ENCODE measurements around the gene SPATS1. TPM values are rescaled to one million over a fixed set of nuclear protein-coding genes. Genes with fewer than 3 reads are reported as not detected.

Gene SPATS1
- total RNA-seq, 1 donor from 2014 or later: not detected

DNA sequence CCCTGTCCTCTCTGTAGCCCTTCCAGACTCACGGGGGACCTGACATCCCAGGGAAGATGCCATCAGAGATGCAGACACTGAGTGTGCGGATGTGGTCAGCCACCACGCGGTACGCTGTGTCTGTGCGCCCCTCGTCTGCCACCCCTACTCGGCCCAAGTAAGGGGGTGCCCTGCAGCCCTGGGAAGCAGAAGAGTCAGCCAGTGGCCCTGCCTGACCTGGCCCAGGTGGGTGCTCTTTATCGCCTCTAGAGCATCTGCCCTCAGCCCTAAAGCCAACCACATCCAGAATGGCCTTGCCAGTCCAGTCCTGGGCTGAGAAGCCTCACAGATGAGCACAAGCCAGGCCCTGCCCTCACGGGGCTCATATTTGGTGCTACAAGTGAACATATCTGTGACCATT, 35.2 kb upstream of the SPATS1 start:
- no peak for DNase-seq (ENCODE audit: low spot score)
- peaks cover 7% of the 10 kb centered on the region for H3K4me1 Mint-ChIP-seq (ENCODE audit: low read depth)
- H3K4me3 Mint-ChIP-seq (ENCODE audit: unreplicated experiment): no peak overlapping the region
- H3K9me3 Mint-ChIP-seq (ENCODE audit: low read depth): no peaks in the 10 kb centered on the region
- TF ChIP-seq, protein P1, sequence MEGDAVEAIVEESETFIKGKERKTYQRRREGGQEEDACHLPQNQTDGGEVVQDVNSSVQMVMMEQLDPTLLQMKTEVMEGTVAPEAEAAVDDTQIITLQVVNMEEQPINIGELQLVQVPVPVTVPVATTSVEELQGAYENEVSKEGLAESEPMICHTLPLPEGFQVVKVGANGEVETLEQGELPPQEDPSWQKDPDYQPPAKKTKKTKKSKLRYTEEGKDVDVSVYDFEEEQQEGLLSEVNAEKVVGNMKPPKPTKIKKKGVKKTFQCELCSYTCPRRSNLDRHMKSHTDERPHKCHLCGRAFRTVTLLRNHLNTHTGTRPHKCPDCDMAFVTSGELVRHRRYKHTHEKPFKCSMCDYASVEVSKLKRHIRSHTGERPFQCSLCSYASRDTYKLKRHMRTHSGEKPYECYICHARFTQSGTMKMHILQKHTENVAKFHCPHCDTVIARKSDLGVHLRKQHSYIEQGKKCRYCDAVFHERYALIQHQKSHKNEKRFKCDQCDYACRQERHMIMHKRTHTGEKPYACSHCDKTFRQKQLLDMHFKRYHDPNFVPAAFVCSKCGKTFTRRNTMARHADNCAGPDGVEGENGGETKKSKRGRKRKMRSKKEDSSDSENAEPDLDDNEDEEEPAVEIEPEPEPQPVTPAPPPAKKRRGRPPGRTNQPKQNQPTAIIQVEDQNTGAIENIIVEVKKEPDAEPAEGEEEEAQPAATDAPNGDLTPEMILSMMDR (IDR thresholded peaks at IDR 0.05): no peak
- H3K27ac Mint-ChIP-seq (ENCODE audit: unreplicated experiment): no peak overlapping the region
- H3K27me3 Mint-ChIP-seq (ENCODE audit: low read depth): no peaks in the 10 kb centered on the region
- H3K36me3 Mint-ChIP-seq (ENCODE audit: low read depth): peaks cover 30% of the 10 kb centered on the region

DNA sequence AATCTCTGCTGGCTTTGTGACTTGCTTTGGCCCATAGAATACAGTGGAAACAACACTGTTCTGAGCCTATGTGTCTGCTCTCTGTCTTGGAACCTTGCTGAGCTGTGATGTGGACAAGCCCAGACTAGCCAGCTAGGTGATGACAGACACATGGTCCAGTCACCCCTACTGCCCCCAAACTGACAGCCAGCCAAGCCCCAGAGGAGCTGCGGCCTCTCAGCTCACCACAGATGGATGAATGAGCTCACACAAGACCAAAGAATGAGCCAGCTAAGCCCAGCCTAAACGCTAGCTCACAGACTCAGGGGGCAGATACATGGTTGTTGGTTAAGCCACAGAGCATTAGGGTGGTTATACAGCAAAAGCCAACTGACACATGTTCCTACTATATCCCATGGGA, 33.4 kb upstream of the SPATS1 start:
- H3K9me3 Mint-ChIP-seq (ENCODE audit: low read depth): no peaks in the 10 kb centered on the region
- DNase-seq (ENCODE audit: low spot score): no peak
- no peak overlapping the region for H3K4me3 Mint-ChIP-seq (ENCODE audit: unreplicated experiment)
- H3K27me3 Mint-ChIP-seq (ENCODE audit: low read depth): no peaks in the 10 kb centered on the region
- peaks cover 23% of the 10 kb centered on the region for H3K36me3 Mint-ChIP-seq (ENCODE audit: low read depth)
- H3K27ac Mint-ChIP-seq (ENCODE audit: unreplicated experiment): no peak overlapping the region
- TF ChIP-seq, protein P1 (IDR thresholded peaks at IDR 0.05): no peak
- H3K4me1 Mint-ChIP-seq (ENCODE audit: low read depth): peaks cover 16% of the 10 kb centered on the region

DNA sequence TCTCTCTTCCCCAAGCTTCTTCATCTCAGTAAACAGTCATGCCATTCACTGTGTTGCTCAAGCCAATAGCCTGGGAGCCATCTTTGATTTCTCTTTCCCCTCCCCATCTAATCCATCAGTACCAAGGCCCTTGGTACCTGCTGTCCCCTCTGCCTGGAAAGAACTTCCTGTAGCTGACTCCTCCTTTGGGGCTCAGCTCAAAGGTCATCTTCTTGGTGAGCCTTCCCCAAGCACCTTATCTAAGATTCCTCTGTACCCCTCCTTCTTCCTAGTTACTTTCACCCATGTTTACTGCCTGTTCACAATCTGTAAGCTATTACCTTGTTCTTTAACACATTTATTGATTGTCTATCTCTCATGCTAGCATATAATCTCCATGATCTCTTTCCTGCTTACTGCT, 32.8 kb upstream of the SPATS1 start:
- Mint-ChIP-seq H3K4me1 (ENCODE audit: low read depth) (peaks cover 16% of the 10 kb centered on the region), H3K27ac (ENCODE audit: unreplicated experiment) (no peak overlapping the region)

DNA sequence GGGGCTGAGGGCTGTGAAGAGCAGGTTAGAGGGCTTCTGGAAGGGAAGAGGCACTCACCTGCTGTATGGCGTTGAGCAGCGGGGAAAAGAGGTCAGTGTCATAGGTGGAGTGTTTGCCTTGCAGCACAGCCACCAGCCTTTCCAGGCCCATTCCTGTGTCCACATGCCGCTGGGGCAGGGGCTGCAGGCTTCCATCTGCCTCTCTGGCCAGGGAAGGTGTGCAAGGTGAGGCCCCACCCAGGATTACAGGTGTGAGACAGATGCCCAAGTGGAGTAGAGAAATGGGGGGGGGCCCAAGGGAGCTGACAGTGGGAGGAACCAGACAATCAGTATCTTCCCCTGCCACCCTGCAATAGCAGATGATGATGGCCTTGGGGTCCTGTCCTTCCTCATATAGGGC, 32.2 kb upstream of the SPATS1 start:
- no peak overlapping the region for H3K4me3 Mint-ChIP-seq (ENCODE audit: unreplicated experiment)
- H3K9me3 Mint-ChIP-seq (ENCODE audit: low read depth): no peaks in the 10 kb centered on the region
- TF ChIP-seq, protein P1 (IDR thresholded peaks at IDR 0.05): no peak
- DNase-seq (ENCODE audit: low spot score): no peak
- peaks cover 16% of the 10 kb centered on the region for H3K4me1 Mint-ChIP-seq (ENCODE audit: low read depth)
- H3K27ac Mint-ChIP-seq (ENCODE audit: unreplicated experiment): no peak overlapping the region
- H3K27me3 Mint-ChIP-seq (ENCODE audit: low read depth): peaks cover 2% of the 10 kb centered on the region
- H3K36me3 Mint-ChIP-seq (ENCODE audit: low read depth): peaks cover 23% of the 10 kb centered on the region

More for the DNA sequence above, 32.8 kb upstream of the SPATS1 start:
- TF ChIP-seq, protein P1 (IDR thresholded peaks at IDR 0.05): no peak
- Mint-ChIP-seq H3K9me3 (ENCODE audit: low read depth) (no peaks in the 10 kb centered on the region), H3K4me3 (ENCODE audit: unreplicated experiment) (no peak overlapping the region), H3K36me3 (ENCODE audit: low read depth) (peaks cover 23% of the 10 kb centered on the region), H3K27me3 (ENCODE audit: low read depth) (no peaks in the 10 kb centered on the region)
- DNase-seq (ENCODE audit: low spot score): no peak

DNA sequence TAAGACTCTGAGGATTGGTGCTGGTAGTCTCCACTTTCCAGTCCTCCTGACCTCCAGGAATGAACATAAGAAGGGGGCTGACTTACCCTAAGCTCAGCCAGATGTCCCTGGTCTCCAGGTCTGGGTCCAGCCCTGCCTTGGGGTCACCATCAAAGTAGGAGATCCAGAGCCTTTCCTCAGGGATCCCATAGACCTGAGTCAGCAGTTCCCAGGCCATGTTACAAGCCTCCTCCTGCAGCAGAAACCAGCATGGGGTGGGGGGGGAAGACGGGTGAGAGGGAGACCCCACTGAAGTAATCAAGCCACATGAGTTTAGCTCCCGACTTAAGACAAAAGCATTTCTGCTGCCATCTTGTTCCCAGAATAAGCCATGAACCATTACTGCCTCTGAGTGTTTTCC, 31.1 kb upstream of the SPATS1 start:
- H3K36me3 Mint-ChIP-seq (ENCODE audit: low read depth): peaks cover 16% of the 10 kb centered on the region
- H3K4me1 Mint-ChIP-seq (ENCODE audit: low read depth): peaks cover 16% of the 10 kb centered on the region
- no peak overlapping the region for H3K27ac Mint-ChIP-seq (ENCODE audit: unreplicated experiment)
- no peak overlapping the region for H3K4me3 Mint-ChIP-seq (ENCODE audit: unreplicated experiment)
- DNase-seq (ENCODE audit: low spot score): no peak
- peaks cover 8% of the 10 kb centered on the region for H3K27me3 Mint-ChIP-seq (ENCODE audit: low read depth)
- TF ChIP-seq, protein P1 (IDR thresholded peaks at IDR 0.05): no peak
- no peaks in the 10 kb centered on the region for H3K9me3 Mint-ChIP-seq (ENCODE audit: low read depth)
